H1 (cell line): ENCODE results near the gene C20orf202. TPM values are rescaled to one million over a fixed set of nuclear protein-coding genes. Genes with fewer than 3 reads are reported as not detected.

Experiments
- BACH1 ChIP-seq: IDR thresholded peaks from 2 replicates; pipeline ENCODE4 v1.6.1; 2012; ENCODE audit warnings: low read length, improper control_type of control experiment
- GTF2F1 ChIP-seq: IDR thresholded peaks from 2 replicates; pipeline ENCODE4 v1.6.1; 2012; ENCODE audit warnings: low read depth, low read length, improper control_type of control experiment, borderline replicate concordance
- KDM5A ChIP-seq: fragments of 200-600 bp; IDR thresholded peaks from 2 replicates; pipeline ENCODE4 v1.7.1; 2012; ENCODE audit warnings: mild to moderate bottlenecking, low read length, inconsistent platforms, mixed read lengths
- RBBP5 ChIP-seq: IDR thresholded peaks from 2 replicates; pipeline ENCODE4 v1.7.1; 2012; ENCODE audit warnings: low read depth, mild to moderate bottlenecking, inconsistent platforms, low read length, moderate library complexity, borderline replicate concordance
- SIN3A ChIP-seq, 2 experiments: IDR thresholded peaks in 1 of 2; conservative IDR thresholded peaks in 1 of 2; 2 replicates each; pipeline ENCODE4 v1.6.1; 2011 to 2012; ENCODE audit warnings: low read length in 2 of 2, improper control_type of control experiment in 1 of 2, low read depth in 1 of 2, mild to moderate bottlenecking in 1 of 2
- polyA plus RNA-seq, 7 experiments: library from polyadenylated mRNA; depleted of rRNA in 3 of 7; stranded (reverse) in 5 of 7; unstranded in 2 of 7; fragments of >200 nt in 5 of 7; fragments of 200-250 nt in 2 of 7; gene quantifications; 1 replicate in 5 of 7; 2 replicates in 1 of 7; 4 replicates in 1 of 7; pipeline versions ENCODE4 v1.2.1 to v1.2.3, GENCODE V29; 2011 to 2013; ENCODE audit warnings: missing spikeins in 2 of 7, mixed read lengths in 2 of 7
- total RNA-seq: library from RNA; stranded (reverse); fragmentation: NEBNext Ultra II Directional; extraction: Animal tissue kit (Norgen Biotek cat#: 25700); gene quantifications from 2 replicates; pipeline ENCODE4 v1.2.1, GENCODE V29; 2021
- TF ChIP-seq, protein P1 (sequence below): fragments of 300-600 bp; sonication (generic); IDR thresholded peaks from 2 replicates; pipeline ENCODE4 v1.7.1; 2012; ENCODE audit warnings: low read length, moderate library complexity, mild to moderate bottlenecking, inconsistent platforms; ENCODE audit not compliant: insufficient replicate concordance
- TF ChIP-seq, protein P2 (sequence below): IDR thresholded peaks from 2 replicates; pipeline ENCODE4 v1.6.1; 2012; ENCODE audit warnings: low read length, inconsistent platforms

The C20orf202 gene
- total and polyA plus RNA-seq, 2 of the 8 experiments (the other 6 are each of a cell fraction or from before 2014, with no cell fraction given): 0.12 TPM; not detected in 1

DNA sequence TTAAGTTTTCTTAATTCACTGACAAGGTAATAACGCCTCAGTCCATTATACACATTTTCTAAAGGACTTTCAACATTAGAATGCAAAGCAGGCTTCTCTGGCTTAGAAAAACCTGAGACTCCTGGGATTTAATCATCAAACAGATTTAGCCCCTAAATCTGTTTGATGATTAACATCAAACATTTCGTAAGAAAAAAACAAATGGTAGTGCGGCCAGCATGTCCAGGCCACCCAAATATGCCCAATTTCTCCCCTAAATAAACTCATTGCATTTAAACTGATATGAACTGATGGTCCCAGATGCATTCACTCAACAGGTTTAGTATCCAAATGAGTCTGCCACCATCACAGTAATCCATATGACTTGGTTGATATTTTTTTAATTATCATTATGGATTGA lies 24.6 kb upstream of the C20orf202 start (continued):
- TF ChIP-seq RBBP5 (no peak), GTF2F1 (no peak), SIN3A (conservative IDR thresholded peaks at IDR 0.05 in 1 of 2, IDR thresholded peaks at IDR 0.05 in 1 of 2; ENCODE audit: low read depth in 1 of 2, low read length in 2 of 2) (no peak), BACH1 (no peak), KDM5A (no peak)
- TF ChIP-seq, protein P1, sequence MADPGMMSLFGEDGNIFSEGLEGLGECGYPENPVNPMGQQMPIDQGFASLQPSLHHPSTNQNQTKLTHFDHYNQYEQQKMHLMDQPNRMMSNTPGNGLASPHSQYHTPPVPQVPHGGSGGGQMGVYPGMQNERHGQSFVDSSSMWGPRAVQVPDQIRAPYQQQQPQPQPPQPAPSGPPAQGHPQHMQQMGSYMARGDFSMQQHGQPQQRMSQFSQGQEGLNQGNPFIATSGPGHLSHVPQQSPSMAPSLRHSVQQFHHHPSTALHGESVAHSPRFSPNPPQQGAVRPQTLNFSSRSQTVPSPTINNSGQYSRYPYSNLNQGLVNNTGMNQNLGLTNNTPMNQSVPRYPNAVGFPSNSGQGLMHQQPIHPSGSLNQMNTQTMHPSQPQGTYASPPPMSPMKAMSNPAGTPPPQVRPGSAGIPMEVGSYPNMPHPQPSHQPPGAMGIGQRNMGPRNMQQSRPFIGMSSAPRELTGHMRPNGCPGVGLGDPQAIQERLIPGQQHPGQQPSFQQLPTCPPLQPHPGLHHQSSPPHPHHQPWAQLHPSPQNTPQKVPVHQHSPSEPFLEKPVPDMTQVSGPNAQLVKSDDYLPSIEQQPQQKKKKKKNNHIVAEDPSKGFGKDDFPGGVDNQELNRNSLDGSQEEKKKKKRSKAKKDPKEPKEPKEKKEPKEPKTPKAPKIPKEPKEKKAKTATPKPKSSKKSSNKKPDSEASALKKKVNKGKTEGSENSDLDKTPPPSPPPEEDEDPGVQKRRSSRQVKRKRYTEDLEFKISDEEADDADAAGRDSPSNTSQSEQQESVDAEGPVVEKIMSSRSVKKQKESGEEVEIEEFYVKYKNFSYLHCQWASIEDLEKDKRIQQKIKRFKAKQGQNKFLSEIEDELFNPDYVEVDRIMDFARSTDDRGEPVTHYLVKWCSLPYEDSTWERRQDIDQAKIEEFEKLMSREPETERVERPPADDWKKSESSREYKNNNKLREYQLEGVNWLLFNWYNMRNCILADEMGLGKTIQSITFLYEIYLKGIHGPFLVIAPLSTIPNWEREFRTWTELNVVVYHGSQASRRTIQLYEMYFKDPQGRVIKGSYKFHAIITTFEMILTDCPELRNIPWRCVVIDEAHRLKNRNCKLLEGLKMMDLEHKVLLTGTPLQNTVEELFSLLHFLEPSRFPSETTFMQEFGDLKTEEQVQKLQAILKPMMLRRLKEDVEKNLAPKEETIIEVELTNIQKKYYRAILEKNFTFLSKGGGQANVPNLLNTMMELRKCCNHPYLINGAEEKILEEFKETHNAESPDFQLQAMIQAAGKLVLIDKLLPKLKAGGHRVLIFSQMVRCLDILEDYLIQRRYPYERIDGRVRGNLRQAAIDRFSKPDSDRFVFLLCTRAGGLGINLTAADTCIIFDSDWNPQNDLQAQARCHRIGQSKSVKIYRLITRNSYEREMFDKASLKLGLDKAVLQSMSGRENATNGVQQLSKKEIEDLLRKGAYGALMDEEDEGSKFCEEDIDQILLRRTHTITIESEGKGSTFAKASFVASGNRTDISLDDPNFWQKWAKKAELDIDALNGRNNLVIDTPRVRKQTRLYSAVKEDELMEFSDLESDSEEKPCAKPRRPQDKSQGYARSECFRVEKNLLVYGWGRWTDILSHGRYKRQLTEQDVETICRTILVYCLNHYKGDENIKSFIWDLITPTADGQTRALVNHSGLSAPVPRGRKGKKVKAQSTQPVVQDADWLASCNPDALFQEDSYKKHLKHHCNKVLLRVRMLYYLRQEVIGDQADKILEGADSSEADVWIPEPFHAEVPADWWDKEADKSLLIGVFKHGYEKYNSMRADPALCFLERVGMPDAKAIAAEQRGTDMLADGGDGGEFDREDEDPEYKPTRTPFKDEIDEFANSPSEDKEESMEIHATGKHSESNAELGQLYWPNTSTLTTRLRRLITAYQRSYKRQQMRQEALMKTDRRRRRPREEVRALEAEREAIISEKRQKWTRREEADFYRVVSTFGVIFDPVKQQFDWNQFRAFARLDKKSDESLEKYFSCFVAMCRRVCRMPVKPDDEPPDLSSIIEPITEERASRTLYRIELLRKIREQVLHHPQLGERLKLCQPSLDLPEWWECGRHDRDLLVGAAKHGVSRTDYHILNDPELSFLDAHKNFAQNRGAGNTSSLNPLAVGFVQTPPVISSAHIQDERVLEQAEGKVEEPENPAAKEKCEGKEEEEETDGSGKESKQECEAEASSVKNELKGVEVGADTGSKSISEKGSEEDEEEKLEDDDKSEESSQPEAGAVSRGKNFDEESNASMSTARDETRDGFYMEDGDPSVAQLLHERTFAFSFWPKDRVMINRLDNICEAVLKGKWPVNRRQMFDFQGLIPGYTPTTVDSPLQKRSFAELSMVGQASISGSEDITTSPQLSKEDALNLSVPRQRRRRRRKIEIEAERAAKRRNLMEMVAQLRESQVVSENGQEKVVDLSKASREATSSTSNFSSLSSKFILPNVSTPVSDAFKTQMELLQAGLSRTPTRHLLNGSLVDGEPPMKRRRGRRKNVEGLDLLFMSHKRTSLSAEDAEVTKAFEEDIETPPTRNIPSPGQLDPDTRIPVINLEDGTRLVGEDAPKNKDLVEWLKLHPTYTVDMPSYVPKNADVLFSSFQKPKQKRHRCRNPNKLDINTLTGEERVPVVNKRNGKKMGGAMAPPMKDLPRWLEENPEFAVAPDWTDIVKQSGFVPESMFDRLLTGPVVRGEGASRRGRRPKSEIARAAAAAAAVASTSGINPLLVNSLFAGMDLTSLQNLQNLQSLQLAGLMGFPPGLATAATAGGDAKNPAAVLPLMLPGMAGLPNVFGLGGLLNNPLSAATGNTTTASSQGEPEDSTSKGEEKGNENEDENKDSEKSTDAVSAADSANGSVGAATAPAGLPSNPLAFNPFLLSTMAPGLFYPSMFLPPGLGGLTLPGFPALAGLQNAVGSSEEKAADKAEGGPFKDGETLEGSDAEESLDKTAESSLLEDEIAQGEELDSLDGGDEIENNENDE: no peak
- TF ChIP-seq, protein P2, sequence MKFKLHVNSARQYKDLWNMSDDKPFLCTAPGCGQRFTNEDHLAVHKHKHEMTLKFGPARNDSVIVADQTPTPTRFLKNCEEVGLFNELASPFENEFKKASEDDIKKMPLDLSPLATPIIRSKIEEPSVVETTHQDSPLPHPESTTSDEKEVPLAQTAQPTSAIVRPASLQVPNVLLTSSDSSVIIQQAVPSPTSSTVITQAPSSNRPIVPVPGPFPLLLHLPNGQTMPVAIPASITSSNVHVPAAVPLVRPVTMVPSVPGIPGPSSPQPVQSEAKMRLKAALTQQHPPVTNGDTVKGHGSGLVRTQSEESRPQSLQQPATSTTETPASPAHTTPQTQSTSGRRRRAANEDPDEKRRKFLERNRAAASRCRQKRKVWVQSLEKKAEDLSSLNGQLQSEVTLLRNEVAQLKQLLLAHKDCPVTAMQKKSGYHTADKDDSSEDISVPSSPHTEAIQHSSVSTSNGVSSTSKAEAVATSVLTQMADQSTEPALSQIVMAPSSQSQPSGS: no peak
